ENCODE measurements around the gene DYNC2I2.

Gene DYNC2I2

DNA sequence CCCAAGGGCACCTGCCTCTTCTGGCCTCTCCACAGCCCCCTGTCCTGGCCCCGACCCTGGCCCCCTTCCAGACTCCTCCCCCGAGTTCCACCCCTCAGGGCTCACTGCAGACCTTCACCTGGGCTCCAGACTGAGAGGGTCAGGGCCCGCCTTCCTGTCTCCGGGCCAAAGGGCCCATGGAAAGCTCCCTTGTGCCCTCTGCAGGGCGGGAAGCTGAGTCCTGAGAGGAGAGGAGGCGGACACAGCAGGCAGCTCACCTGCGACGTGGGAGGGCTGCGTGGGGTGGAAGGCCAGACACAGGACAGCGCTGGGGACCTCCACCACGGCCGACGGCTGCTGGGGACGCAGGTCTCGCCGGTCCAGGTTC, 20.6 kb downstream of the DYNC2I2 start:
- DNase-seq (ENCODE audit: low spot score) = no peak

- no peak for DNase-seq (ENCODE audit: low spot score)
Observed at GRCh38 chr9:128635266-128636023, 21.2 kb downstream of the DYNC2I2 start.

- no peak for DNase-seq (ENCODE audit: low spot score)
Observed at GRCh38 chr9:128634651-128635262, 21.9 kb downstream of the DYNC2I2 start.

- no peak for DNase-seq (ENCODE audit: low spot score)
Observed at GRCh38 chr9:128634111-128634510, 22.5 kb downstream of the DYNC2I2 start.

- DNase-seq (ENCODE audit: low spot score) = no peak
Observed at GRCh38 chr9:128633601-128634000, 23.0 kb downstream of the DYNC2I2 start.

- DNase-seq (ENCODE audit: low spot score) = no peak
Observed at GRCh38 chr9:128633057-128633456, 23.6 kb downstream of the DYNC2I2 start.

- no peak for DNase-seq (ENCODE audit: low spot score)
Observed at GRCh38 chr9:128632486-128632885, 24.2 kb downstream of the DYNC2I2 start.

DNA sequence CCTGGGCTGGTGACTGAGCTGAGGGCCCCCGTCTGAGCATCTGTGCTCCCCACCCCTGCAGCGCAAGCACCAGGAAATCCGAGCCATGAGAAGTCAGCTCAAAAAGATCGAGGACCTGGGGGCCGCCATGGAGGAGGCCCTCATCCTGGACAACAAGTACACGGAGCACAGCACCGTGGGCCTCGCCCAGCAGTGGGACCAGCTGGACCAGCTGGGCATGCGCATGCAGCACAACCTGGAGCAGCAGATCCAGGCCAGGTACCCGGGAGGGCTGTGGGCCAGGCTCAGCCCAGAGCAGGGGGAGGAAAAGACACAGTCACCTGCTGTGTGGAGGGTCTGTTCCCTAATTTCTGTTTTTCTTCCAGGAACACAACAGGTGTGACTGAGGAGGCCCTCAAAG, 24.6 kb downstream of the DYNC2I2 start:
- no peak for DNase-seq (ENCODE audit: low spot score)

- no peak for DNase-seq (ENCODE audit: low spot score)
Observed at GRCh38 chr9:128631636-128632035, 25.0 kb downstream of the DYNC2I2 start.

DNA sequence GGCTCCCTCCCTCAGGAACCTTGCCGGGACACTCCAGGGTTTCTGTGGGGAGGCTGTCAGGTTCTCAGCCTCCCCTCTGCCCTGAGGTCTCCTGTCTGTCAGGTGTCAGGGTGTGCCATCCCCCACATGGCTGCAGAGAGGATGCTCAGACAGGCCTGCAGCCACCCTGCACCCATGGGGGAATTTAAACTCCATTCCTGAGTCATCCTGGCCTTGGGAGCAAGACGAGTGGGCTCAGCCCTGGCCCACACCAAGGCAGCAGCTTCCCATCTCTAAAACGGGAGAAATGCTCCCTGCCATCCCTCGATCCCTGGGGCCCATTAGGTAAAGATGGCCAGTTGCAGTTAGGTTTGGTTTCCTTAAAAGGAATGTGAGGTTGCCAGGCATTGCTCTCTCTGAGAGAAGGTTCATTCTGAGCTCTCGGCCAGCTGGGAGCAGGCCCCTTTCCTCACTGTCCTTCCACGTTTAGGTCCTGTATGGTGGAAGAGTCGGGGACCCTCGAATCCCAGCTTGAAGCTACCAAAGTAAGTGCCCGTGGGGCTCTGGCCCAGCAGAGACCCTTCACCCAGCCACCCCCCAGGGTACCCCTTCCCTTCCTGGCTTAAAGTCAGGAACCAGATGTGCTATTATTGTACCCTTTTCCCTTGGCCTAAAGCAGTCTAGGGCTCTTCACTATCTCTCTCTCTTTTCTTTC, 26.6 kb downstream of the DYNC2I2 start:
- no peak for DNase-seq (ENCODE audit: low spot score)

DNA sequence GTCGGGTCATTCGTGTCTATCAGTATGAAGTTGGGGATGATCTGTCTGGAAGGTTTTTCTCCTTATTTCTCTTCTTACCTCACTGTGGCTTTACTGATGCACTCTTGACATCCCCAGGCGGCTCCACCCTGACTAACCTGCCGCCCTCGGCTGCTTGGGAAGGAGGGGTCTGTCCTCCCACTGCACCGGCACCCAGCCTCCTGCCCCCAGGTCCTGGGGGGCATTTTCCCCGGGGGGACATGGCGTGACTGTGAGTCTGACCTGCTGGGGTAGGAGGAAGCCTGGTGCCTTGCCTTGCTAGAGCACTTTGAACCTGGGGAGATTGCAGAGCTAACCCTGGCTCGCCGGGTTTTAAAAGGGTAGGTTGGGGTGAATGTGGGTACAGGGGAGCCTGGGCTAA, 27.5 kb downstream of the DYNC2I2 start:
- DNase-seq (ENCODE audit: low spot score) = no peak

GRCh38 chr9:128628471-128629048, 28.1 kb downstream of the DYNC2I2 start:
- peak; percentile 39 for DNase-seq (ENCODE audit: low spot score)

DNA sequence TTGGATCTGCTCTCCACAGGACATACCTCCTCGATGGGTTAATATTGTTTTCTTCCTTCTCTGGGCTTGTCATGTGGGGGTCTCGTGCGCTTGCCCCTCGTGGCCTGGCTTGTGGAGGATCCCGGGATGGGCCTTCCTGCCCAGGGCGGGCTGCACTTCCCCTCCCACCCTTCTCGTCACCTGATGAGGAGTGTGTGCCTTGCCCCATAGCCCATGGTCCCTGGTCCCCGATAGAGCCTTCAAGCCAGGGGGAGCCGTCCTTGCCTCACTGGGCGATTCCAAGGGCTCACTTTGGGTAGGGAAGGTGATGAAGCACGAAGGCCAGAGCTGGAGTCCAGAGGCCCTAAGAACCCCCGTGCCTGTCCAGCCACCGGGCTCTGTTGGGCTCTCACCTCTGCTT, 28.7 kb downstream of the DYNC2I2 start:
- DNase-seq (ENCODE audit: low spot score) = no peak

DNA sequence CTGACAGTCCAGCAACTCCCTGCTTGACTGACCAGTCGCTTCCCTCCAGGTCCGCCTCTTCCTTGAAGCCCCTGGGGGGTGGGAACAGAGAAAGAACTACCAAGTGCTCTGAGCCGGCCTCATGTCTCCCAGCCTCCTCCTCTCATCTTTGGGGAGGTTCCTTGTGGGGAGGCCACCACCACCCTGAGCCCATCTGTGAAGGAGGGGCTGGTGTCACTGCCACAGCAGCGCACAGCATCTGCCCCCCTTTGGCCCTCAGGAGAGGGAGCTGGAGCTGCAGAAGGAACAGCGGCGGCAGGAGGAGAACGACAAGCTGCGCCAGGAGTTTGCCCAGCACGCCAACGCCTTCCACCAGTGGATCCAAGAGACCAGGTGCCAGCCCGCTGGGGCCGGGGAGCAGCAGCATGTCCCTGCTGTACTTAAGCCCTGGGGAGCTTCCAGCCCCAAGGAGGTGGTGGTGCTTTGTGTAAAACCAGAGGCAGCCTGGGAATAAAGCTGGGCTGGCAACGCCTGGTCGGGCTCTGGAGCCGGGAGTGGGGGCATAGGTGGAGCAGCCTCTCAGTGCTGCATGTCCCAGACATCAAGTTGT, 29.4 kb downstream of the DYNC2I2 start:
- DNase-seq (ENCODE audit: low spot score) = peak; percentile 42

GRCh38 chr9:128626181-128626580, 30.5 kb downstream of the DYNC2I2 start:
- no peak for DNase-seq (ENCODE audit: low spot score)

DNA sequence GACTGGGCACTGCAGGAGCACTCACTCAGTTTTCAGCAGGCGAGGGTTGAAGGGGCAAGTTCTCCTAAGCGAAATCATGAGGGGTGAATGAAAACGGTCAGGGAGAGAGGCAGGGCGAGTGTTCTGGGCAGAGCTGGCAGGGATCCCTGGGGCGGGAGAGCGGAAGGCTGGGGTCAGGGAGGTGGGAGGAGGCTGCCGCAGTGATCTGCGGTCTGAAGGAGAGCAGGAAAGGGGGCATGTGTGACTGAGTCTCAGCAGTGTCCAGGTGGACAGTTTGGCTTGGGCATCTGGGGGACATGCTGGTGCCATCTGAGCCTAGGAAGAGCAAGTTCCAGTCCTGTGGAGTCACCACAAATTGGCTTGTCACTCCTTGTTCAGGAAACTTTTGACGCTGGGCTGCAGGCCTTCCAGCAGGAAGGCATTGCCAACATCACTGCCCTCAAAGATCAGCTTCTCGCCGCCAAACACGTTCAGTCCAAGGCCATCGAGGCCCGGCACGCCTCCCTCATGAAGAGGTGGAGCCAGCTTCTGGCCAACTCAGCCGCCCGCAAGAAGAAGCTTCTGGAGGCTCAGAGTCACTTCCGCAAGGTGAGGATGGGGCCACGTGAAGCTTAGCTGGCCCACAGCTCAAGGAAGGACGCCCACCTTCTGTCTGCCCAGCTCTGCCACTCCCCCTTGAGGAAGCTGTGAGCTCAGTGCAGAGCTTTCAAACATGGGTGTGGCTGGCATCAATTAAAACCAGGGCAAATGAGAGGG, 31.1 kb downstream of the DYNC2I2 start:
- no peak for DNase-seq (ENCODE audit: low spot score)

DNA sequence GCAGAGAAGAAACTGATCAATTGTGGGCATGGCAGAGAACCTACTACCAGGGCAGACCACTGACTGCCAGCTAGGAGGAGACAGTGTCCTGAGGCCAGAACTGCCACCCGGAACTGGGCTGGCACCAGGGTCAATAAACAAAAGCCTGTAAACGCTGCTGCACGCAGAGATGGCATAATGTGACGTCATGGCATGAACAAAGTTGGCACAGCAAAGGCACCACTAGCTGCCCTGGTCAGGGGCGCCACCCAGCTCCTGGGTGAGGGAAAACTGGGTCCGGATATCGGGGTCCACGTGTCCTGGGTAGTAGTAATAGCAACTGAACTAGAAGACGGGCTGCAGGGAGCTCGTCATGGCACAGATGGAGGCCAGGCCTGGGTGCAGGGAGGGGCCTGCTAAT, 32.1 kb downstream of the DYNC2I2 start:
- no peak for DNase-seq (ENCODE audit: low spot score)

GRCh38 chr9:128621730-128622455, 34.8 kb downstream of the DYNC2I2 start:
- DNase-seq (ENCODE audit: low spot score) = no peak

- DNase-seq (ENCODE audit: low spot score) = no peak
Observed at GRCh38 chr9:128619779-128620178, 36.9 kb downstream of the DYNC2I2 start.

DNA sequence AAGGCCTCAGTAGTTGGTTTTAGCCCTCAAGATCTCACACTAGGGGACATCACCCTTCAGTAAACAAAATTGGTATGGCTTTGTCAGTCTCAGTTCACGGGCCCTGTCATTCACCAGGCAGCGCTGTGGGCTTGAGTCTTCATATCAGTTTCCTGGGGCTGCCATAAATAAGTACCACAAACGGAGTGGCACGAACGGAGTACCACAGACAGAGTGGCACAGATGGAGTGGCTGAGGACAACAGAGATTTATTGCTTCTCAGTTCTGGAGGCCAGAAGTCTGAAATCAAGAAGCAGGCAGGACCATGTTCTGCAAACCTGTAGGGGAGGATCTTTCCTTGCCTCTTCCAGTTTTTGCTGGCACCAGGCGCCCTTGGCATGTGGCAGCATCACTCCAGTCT, 37.5 kb downstream of the DYNC2I2 start:
- DNase-seq (ENCODE audit: low spot score) = no peak

DNA sequence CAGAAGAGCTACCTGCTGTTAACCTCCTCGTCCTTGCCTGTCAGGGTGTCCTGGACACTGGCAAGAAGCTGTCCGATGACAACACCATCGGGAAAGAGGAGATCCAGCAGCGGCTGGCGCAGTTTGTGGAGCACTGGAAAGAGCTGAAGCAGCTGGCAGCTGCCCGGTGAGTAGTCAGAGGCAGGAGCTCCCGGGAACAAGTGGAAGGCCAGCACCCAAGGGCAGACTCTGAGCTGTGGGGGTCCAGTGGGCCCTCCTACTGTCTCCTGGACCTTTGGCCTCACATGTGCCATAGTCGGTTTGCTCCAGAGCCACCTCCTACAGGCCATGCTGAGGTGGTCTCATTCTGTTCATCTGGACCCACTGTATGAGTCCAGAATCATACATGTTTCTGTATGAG, 38.7 kb downstream of the DYNC2I2 start:
- DNase-seq (ENCODE audit: low spot score) = no peak

All from putamen (tissue), 1 donor.